Posterior cingulate gyrus (tissue), 11 donors: ENCODE measurements around the gene EFNB2.

ENCODE experiments used
- DNase-seq, 10 donors: peaks; one replicate each; pipeline versions ENCODE4 v3.0.0 to v3.0.0-alpha.2; 2020 to 2021; ENCODE audit warnings: mixed read lengths in 3 of 10
- intact Hi-C: fragments of 100-400 bp; cut with DNase I; formaldehyde crosslinking; loops from one replicate; pipeline ENCODE4 v1.15.1; 2023

EFNB2 gene, protein sequence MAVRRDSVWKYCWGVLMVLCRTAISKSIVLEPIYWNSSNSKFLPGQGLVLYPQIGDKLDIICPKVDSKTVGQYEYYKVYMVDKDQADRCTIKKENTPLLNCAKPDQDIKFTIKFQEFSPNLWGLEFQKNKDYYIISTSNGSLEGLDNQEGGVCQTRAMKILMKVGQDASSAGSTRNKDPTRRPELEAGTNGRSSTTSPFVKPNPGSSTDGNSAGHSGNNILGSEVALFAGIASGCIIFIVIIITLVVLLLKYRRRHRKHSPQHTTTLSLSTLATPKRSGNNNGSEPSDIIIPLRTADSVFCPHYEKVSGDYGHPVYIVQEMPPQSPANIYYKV

DNA sequence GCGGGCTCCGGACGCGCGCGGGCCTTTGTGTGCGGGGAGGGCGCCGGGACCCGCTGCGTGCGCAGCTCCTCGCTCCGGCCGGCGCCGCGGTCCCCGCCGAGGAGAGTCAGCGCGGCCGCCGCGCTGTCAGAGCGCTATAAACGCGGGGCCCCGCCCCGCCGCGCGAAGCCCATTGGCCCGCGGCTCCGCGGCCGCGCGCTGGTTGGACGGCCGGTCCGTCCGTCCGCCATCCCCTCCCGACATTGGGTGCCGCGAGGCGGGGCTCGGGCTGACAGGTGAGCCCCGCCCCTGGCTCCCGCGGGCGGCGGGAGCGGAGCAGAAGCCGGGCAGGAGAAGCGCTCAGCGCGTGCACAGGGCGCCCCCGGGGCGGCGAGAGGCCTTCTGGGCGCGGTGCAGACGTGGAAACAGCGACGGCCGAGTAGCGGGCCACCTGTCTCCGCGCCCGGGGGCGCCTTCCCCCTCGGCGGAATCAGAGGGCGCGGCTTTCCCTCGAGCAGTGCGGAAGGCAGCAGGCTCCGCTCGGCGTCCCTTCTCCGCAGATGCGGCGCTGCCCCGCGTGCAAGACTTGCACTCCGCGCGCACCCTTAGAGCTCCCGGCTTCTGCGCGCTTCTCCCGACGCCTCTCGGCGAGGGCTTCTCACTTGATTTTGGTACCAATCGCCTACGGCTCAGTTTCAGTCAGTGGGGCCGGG is at the start of gene EFNB2:
Gene EFNB2, minus strand, starts transcription at position 111 of the 692 bp plus-strand sequence. CDS start 698 bp downstream, outside the sequence.
- peak; percentile 79 to 99 (median 90) for DNase-seq
- intact Hi-C loops, result loop anchor here (1.0 kb wide), 1 partner anchor 382 kb away; no protein-coding TSS in a partner anchor

DNA sequence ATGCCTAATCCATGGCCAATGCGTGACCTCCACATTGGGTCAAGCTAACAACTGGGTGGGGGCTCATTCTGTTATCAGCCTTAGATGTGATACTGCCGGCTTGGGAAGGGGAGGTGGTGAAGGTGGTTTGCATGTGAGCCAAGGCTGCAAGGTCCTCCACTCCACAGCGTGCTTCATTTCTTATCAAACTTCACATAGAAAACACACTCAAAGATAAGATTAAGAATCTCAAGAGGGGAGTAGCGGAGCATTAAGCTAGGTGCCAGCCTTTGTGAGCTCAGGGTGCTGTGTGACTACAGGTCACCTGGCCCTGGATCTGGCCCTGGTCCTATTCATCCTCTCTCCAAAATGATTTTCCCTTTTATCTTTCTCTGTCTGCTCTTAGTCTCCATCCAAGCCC is 45.8 kb upstream of the EFNB2 start:
- intact Hi-C loops, result no loop called here
- no peak for DNase-seq

DNA sequence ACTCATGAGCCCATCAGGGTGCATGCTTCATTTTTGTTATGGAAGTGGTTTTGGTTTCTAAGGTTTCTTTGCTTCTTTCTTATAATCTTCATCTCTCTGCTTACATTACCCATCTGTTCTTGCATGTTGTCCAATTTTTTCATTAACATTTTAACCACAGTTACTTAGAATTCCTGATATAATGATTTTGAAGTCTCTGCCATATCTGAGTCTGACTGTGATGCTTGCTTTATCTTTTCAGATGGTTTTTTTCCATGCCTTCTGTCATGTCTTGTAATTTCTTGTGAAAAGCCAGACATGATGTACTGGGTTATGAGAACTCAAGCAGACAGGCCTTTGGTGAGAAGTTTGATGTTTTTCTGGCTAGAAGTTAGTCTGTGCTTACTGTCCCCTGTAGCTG is 40.4 kb upstream of the EFNB2 start:
- no peak for DNase-seq
- intact Hi-C loops, result no loop called here

DNA sequence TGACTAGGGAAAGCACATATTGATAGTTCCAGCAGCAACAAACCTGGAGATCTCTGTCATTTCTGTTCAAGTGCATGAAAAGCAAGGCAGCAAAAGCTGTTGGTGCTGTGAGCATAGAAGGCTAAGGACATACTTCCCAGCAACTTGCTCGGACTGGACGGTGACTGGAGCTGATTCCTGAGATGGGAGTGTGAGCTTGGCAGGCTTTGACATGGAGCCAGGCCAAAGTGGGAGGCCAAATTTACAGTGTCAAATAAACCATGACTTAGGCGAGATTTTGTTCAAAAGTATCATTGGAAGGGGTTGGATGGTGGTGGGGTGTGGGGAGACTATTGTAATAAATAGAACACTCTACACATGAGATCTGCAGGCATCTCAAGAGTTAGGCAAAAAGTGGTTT is 38.4 kb upstream of the EFNB2 start:
- intact Hi-C loops, result no loop called here
- DNase-seq, result no peak

DNA sequence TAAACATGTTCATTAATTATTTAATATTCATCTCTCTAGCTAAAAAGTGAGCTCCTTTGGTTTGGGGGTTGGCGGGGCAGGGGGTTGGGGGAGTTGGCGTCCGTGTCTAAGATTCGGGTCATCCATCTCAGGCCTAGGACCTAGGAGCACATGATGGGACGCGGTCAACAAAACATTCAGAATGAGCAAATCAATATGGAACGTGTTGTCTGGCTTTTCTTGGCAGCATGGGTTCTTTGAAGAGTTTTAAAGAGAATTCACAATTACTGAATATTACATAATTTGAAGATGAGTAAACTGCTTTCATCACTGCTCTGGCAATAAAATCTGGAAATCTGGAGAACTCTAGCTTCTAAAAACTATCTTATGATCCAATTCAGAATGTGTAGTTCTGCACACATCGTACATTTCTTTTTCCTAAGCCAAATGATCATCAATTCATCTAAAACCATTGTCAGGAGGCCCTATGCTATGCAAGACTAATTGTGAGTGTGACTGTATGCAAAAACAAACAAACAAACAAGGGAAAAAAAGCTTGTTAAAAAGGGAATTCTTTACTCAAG is 37.9 kb upstream of the EFNB2 start:
- intact Hi-C loops, result no loop called here
- no peak for DNase-seq

DNA sequence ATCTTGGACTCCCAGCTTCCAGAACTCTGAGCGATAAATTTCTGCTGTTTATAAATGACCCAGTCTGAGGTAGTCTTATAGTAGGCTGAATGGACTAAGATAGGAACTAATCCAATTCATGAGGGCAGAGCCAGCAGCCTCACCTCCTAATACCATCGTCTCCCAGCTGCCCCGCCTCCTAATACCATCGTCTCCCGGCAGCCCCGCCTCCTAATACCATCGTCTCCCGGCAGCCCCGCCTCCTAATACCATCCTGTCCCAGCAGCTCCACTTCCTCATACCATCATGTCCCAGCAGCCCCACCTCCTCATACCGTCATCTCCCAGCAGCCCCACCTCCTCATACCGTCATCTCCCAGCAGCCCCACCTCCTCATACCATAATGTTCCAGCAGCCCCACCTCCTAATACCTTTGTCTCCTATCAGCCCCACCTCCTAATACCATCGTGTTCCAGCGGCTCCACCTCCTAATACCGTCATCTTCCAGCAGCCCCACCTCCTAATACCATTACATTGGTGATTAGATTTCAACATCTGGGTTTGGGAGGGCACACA is 34.9 kb upstream of the EFNB2 start:
- intact Hi-C loops, result no loop called here
- DNase-seq, result peak in 4 of 10 donors; percentile 20 to 85 (median 80)

DNA sequence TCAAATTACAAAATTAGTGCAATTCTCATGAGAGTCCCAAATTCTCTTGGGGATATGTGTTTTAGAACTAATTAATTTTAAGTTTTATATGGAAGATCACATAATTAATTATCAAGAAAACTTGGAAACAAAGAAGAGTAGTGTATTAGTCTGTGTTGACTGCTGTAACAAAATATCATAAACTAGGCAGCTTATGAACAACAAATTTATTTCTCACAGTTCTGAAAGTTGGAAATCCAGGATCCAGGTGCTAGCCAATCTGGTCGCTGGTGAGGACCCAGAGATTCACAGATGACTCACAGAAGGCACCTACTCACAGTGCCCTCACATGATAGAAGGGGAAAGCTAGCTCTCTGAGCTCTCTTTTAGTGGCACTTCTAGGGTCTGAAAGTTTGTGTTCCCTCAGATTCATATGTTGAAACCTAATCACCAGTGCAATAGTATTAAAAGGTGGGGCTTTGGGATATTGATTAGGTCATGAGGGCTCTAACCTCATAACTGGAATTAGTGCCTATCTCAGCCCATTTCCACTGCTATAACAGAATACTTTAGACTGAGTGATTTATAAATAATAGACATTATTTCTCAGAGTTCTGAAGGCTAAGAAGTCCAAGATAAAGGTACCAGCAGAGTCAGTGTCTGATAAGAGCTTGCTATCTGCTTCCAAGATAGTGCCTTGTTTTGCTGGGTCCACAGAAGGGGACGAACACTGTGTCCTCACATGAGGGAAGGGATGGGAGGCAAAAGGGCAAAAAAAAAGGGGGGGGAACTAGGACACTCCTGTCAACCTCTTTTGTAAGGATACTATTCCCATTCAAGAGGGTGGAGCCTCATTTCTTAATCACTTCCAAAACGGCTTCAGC is 34.0 kb upstream of the EFNB2 start:
- intact Hi-C loops, result no loop called here
- no peak for DNase-seq

DNA sequence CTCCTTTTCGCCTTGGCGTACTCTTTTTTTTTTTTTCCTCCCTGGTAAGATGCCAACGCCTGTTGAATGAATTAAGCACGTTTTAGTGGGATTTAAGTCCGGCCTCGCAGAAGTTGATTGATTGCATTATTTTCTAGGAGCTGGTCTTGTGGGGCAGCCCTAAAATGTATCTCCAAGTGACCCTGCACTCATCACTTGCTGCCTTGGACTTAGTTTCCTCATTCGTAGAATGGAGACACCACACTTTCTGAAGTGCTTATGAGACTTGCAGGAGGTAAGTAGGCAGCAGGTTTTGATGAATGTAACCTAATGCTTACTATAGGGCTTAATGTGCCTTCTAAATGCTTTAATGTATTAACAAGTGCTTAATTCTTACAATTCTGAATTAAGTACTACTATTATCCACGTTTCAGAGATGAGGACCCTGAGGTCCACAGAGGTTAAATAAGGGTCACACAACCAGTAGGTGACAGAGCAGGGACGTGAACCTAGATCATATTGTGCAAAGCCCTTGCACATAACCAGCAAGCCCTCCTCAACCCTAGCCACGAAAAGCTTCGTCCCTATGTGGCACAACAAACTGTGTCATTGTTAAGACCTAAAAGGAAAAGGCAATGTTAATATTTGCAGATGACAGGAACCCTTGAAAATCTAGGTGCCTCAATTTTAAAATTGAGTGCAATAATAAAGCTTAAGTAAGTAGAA is 33.0 kb upstream of the EFNB2 start:
- no peak for DNase-seq
- intact Hi-C loops, result no loop called here

DNA sequence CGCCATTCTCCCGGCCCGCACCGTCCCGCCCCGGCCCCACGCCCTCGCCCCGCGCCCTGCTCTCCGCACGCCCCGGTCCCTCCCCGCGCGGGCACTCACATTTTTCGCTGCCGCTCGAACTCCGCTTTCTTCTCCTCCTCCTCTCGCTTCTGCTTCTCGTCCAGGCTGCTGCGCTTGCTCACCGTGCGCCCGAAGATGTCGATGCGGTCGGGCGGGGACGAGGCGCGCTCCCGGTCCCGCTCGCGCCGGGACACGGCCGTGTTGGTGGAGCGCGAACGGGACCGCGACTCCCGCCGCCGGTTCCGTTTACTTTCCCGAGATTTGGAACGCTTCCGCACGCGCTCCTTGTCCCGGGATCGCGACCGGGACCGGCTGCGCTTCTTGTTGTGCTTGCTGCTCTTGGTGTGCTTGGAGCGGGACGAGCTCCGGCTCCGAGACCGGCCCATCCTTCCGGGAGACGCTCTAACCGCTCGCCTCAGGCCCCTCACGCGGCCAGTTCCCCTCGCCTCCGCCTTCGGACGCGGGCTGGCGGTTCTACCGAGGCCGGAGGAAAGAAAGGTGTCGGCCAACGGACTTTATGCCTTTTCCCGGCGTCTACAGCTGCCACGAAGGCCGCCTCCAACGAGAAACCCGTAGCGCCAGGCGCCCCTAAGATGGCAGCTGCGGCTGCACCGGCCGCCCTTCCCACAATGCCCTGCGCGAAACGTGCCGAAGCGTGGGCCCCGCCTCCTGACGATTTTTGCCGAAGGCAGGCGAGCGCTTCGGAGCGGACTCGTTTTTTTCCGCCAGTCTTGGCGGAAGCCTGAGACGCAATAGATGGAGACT is 32.2 kb upstream of the EFNB2 start, which contains the start of gene ARGLU1:
Gene ARGLU1, minus strand, starts transcription at position 664 of the 825 bp plus-strand sequence. Its CDS starts 218 bp downstream, at position 446.
- intact Hi-C loops, result no loop called here
- peak; percentile 88 to 99 (median 93) for DNase-seq

DNA sequence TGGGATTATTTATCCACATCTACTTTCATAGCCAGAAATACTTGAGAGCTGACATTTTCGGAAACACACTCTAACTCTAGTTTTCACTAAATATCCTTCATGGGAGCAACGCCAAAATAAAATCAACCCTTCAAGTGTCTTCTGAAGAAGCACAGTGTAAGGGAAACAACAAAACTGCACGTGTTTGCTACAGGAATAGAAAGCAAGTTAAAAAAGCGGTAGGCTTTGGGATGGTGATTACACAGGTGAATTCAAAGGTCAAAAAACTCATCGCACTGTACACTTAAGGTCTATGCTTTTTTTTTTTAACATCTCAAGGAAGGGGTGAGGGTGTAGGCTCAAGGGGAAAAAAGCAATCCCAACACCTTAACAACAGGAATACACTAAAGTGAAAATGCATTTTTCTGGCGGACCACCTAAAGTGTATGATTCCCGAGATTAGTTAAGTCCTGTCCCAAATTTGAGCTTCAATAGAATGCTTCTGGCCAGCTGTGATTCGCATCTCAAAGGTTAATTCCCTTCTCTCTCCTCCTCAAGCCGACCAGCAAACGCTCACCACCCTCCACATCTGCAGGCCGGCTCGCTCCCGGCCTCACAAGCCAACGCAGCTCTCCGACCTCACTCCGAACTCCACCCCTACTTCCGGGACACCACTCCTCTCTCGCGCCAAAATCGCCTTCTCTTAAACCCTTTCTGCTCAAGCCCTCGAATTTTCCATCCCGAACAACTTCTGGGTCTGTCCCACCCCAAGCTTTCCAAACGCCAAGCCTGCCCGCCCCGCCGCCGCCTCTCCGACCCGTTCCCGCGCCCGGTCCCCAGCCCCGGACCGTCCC is 31.4 kb upstream of the EFNB2 start:
- peak in 7 of 10 donors; percentile 6 to 85 (median 41) for DNase-seq
- intact Hi-C loops, result no loop called here

DNA sequence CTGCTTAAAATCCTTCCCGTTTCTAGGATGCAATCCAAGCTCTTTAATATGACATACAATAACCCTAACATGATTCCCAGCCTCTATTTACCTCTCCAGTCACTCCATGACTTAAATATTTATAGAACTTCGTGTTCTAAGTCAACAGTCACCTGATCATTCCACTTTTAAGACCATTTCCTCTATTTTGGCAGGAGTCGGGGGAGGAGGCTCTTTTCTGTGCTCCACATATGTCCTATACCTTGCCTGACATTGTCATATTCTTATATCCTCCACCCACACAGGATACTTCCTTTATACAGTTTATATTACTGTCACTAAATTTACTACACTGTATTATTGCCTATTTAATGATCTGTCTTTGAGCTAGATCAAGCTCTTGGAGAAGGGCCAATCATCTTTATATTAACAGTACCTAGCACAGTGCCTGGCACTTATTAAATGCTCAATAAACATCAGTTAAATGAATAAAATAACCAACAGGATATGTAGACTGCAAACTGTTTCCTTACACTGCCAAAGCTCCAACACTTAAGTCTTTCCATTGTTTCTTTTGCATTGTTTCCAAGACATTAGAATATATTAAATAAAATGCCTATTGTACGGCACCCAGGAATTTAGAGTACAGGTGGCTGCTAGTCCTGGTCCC is 29.8 kb upstream of the EFNB2 start:
- intact Hi-C loops, result no loop called here
- no peak for DNase-seq

DNA sequence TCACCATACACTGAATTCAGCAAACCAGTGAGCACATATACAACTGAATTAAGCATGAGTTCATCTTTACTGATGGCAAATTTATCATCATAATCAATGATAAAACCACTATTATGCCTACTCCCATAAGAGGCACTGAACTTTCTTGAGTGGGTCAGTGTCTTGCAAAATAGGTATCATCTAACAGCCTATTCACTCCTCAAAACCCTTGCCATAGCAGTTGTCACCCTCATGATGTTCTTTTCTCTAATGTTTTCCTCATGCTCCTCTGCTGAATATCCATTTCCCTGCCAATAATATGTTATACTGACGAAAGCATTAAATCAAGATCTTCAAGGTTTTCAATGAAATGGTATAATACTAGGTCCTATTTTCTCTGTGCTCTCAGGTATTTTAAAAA is 26.8 kb upstream of the EFNB2 start:
- intact Hi-C loops, result no loop called here
- no peak for DNase-seq

DNA sequence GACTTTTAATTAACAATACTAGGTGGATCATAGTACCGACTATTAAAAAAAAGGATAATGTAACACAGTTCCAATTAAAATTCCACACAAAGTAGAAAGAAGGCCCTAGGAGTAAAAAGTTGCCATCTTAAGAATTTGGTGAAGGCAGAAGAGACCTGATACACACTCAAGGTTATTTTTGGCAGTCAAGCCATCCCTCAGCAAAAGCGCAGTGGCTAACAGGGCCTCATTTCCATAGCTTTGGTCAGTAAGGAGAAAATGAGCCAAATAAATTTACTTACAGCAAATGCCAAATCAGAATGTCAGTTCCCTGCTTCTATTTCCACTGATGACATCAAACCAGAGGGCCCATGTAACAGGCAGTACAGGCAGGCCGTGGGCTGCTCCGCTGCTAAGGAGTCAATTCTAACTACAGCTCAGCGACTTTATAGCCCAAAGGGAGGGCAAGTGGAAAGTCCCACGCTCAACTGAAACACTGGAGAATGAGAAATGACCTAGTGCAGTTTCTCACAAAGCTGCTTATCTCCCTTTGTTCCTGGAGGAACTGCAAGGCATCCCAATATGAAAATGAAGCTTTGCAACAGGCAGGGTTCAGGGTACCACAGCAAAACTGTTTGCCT is 26.2 kb upstream of the EFNB2 start:
- intact Hi-C loops, result no loop called here
- no peak for DNase-seq

DNA sequence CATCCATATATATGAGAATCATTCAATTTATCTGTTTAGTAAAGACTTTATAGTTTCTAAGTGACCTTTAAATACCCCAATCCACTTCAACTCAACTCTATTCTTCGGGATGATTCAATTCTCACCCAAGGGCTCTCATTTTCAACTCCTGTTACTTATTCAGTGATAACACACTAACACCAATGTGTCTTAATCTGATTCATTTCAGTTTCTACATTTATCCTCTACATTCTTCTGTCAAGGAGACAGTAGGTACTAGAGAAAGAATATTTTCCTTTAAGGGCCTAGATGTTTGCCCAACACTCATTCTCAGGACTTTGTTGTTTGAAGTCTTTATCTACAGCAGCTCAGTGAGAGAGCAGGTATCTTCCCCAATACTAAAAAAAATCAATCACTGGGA is 25.4 kb upstream of the EFNB2 start:
- intact Hi-C loops, result no loop called here

DNA sequence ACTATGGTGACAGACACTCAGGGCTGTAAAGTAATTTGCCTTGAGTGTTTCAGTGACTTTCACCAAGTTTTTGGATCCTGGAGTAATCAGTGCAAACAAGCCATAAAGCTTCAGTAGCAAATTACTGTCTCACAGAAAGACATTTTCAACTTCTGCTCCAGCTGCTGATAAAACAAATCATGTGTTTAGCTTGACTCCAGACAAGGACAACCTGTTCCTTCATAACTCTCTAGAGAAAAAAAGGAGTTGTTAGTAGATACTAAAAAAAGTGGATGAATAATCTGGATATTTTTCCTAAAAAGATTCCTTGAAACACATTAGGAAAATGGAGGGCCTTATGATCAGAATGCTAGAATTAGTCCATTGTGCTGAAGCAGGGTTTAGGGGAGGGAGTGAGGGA is 23.1 kb upstream of the EFNB2 start:
- intact Hi-C loops, result no loop called here
- DNase-seq, result no peak

More for the DNA sequence above, 25.4 kb upstream of the EFNB2 start:
- DNase-seq, result no peak

DNA sequence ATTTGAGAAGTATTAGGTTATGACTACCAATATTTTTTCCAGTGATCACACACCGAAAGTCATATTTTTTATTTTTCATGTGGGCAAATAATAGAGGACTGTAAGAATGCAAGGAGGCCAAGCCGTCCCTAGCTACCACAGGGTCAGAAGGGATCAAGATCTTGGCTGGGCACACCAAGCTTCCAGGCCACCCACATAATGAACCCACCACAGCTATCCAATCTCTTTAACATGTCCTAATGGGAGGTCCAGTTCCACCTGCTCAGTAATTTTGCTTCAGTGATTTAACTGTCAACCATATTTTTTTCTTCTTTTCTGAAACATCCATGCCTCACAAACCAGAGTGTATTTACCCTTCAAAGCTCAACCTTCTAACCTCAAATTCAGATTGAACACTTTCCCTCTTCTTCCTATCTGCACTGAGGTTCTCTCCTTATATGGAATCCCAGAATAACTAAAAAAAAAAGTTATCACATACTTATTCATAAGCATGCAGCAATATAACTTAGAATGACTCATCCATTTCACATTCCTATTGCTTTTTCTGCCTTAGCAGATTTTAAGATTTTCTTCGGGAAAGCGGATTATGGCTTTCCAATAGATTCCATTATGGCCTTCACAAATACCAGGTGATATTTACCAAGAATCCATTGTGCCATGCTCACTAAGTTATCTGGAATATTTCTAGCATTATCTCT is 20.3 kb upstream of the EFNB2 start:
- intact Hi-C loops, result no loop called here
- DNase-seq, result no peak
